ENCODE results near the gene SOCS4.
"Not testable (repeated sequence)": the region's sequence is repeated elsewhere in the genome, so short reads cannot be mapped to it uniquely, and the experiment has no call there.

The SOCS4 gene

DNA sequence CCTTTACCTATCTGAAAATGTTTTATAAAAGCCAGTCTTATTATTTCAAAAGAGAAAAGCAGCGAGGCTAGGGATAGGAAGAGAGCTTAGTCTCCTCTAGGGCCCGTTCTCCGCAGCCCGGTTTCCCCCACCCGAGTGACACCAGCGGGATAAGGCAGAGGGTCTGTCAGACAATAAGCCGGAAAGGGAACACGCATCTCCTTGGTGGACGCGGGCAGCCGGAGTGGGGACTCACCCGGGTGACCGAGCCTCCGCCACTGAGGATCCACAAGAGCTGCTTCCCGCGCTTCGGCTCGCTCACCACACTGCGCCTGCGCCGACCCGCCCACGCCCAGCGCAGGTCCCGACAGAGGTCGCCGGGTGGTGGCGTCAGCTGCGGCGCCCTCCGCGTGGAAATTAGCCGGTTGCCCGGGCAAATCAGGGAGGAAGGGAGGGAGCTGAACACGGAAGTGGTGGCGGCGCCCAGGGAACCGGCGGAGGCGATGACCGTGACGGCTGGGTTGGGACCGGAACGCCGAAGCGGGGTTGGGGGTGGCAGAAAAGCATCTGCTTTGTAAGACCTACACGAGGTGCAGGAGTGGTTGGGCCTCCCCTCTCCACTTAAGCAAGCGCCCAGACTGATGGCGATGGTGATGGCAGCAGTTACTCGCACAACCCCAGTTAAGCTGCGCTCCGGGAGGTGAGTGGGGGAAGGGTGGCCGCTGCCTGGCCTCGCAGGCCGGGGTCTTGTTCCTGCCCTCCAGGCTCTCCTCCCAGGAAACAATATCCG lies at the start of gene SOCS4, which contains the start of gene WDHD1:
Gene SOCS4 (plus strand): TSS at position 444 of the 769 bp plus-strand sequence. CDS start 15,806 bp downstream, outside the sequence.
Gene WDHD1 (minus strand): TSS at position 307 of the 769 bp plus-strand sequence. CDS start 312 bp downstream, outside the sequence.
- H3K27ac ChIP-seq (ENCODE audit: low read depth, low read length), result peak within 1 kb of the TSS; percentile 92
- H3K79me2 ChIP-seq (ENCODE audit: control insufficient read depth, insufficient read depth, low read length, unreplicated experiment), result peaks cover 86% of the 10 kb centered on the region
- H3K36me3 ChIP-seq (ENCODE audit: insufficient read depth, low read length), result peaks cover 8% of the 10 kb centered on the region; the same call in 1 of the 2 replicates
- H3K4me1 ChIP-seq (ENCODE audit: control insufficient read depth, insufficient read depth, low read length, unreplicated experiment), result peaks cover 30% of the 10 kb centered on the region
- peak within 1 kb of the TSS; percentile 87 for H3K4me3 ChIP-seq (ENCODE audit: low read depth, low read length)
- H3K27me3 ChIP-seq (ENCODE audit: insufficient read depth, low read length), result no peaks in the 10 kb centered on the region
- H2AFZ ChIP-seq (ENCODE audit: low read length, unreplicated experiment), result peak within 1 kb of the TSS; percentile 89

- Histone ChIP-seq H2AFZ (ENCODE audit: low read length, unreplicated experiment) (no peak overlapping the region), H3K4me3 (ENCODE audit: low read depth, low read length) (no peak overlapping the region), H3K27ac (ENCODE audit: low read depth, low read length) (no peak overlapping the region), H3K36me3 (ENCODE audit: insufficient read depth, low read length) (peaks cover 10% of the 10 kb centered on the region), H3K4me1 (ENCODE audit: control insufficient read depth, insufficient read depth, low read length, unreplicated experiment) (peaks cover 15% of the 10 kb centered on the region), H3K79me2 (ENCODE audit: control insufficient read depth, insufficient read depth, low read length, unreplicated experiment) (no peaks in the 10 kb centered on the region), H3K27me3 (ENCODE audit: insufficient read depth, low read length) (no peaks in the 10 kb centered on the region)
These were observed 48.0 kb upstream of the SOCS4 start for GRCh38 chr14:54979039-54979438.

DNA sequence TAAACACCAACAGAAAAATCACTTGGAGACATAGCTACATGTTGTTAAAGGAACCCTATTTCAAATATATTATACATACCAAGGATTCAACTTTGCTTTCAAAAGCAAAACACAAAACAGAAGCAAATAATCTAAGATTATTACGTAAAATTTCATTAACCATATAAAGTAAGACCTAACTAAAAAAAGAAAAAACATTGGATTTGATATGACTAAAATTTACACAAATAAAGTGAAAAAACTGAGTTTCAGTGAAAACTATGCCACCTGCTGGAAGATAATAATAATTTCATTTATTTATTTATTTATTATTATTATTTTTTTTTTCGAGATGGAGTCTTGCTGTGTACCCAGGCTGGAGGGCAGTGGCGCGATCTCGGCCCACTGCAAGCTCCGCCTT lies 45.3 kb upstream of the SOCS4 start:
- H3K4me3 ChIP-seq (ENCODE audit: low read depth, low read length), result no peak overlapping the region
- peaks cover 23% of the 10 kb centered on the region for H3K36me3 ChIP-seq (ENCODE audit: insufficient read depth, low read length)
- H3K27me3 ChIP-seq (ENCODE audit: insufficient read depth, low read length), result no peaks in the 10 kb centered on the region
- H3K79me2 ChIP-seq (ENCODE audit: control insufficient read depth, insufficient read depth, low read length, unreplicated experiment), result no peaks in the 10 kb centered on the region
- no peak overlapping the region for H3K27ac ChIP-seq (ENCODE audit: low read depth, low read length)
- no peak overlapping the region for H2AFZ ChIP-seq (ENCODE audit: low read length, unreplicated experiment)
- peaks cover 4% of the 10 kb centered on the region for H3K4me1 ChIP-seq (ENCODE audit: control insufficient read depth, insufficient read depth, low read length, unreplicated experiment)

DNA sequence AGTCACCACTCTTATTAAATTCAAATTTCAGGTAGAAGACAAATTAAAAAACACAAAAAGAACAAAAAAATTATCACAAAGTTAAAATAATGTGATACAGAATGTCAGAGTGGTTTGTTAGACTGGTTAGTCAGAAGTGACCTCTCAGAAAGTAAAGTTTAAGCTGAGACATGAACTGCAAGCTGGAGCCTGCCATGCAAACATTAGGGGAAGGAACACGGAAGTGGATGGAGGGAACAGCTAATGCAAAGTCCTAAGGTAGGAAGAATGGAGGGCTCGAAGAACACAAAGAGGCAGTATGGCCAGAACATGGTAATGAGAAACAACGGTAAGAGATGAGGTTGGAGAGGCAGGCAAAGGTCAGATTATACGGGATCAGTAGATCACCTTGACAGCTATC lies 41.9 kb upstream of the SOCS4 start:
- no peak overlapping the region for H2AFZ ChIP-seq (ENCODE audit: low read length, unreplicated experiment)
- no peak overlapping the region for H3K27ac ChIP-seq (ENCODE audit: low read depth, low read length)
- no peaks in the 10 kb centered on the region for H3K27me3 ChIP-seq (ENCODE audit: insufficient read depth, low read length)
- no peaks in the 10 kb centered on the region for H3K79me2 ChIP-seq (ENCODE audit: control insufficient read depth, insufficient read depth, low read length, unreplicated experiment)
- H3K36me3 ChIP-seq (ENCODE audit: insufficient read depth, low read length), result peaks cover 35% of the 10 kb centered on the region
- H3K4me1 ChIP-seq (ENCODE audit: control insufficient read depth, insufficient read depth, low read length, unreplicated experiment), result no peaks in the 10 kb centered on the region
- H3K4me3 ChIP-seq (ENCODE audit: low read depth, low read length), result no peak overlapping the region

DNA sequence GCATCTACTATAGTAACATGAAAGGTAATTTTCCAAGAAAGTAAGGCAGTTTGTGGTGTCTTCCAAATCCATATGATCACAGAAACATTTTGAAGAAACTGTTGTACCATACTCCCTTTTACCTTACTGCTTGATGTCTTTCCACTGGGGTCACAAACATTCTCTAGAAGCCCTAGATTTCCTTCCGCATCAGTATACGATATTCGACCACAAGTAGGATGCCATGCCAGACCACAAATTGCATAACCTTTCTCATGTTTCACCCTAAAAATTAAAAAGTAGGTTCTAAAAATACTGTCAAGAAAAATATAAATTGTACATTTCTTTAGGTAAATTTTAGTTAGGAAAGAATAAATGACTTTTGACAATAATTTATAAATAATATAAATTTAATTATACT lies 26.7 kb upstream of the SOCS4 start:
- no peak overlapping the region for H2AFZ ChIP-seq (ENCODE audit: low read length, unreplicated experiment)
- no peak overlapping the region for H3K4me3 ChIP-seq (ENCODE audit: low read depth, low read length)
- H3K27me3 ChIP-seq (ENCODE audit: insufficient read depth, low read length), result no peaks in the 10 kb centered on the region
- no peak overlapping the region for H3K27ac ChIP-seq (ENCODE audit: low read depth, low read length)
- H3K4me1 ChIP-seq (ENCODE audit: control insufficient read depth, insufficient read depth, low read length, unreplicated experiment), result no peaks in the 10 kb centered on the region
- H3K79me2 ChIP-seq (ENCODE audit: control insufficient read depth, insufficient read depth, low read length, unreplicated experiment), result no peaks in the 10 kb centered on the region
- H3K36me3 ChIP-seq (ENCODE audit: insufficient read depth, low read length), result peaks cover 8% of the 10 kb centered on the region

- H2AFZ ChIP-seq (ENCODE audit: low read length, unreplicated experiment), result no peak overlapping the region
- no peaks in the 10 kb centered on the region for H3K79me2 ChIP-seq (ENCODE audit: control insufficient read depth, insufficient read depth, low read length, unreplicated experiment)
- H3K4me3 ChIP-seq (ENCODE audit: low read depth, low read length), result no peak overlapping the region
- H3K36me3 ChIP-seq (ENCODE audit: insufficient read depth, low read length), result peaks cover 19% of the 10 kb centered on the region
- no peak overlapping the region for H3K27ac ChIP-seq (ENCODE audit: low read depth, low read length)
- H3K4me1 ChIP-seq (ENCODE audit: control insufficient read depth, insufficient read depth, low read length, unreplicated experiment), result no peaks in the 10 kb centered on the region
- H3K27me3 ChIP-seq (ENCODE audit: insufficient read depth, low read length), result no peaks in the 10 kb centered on the region
These were observed 22.0 kb upstream of the SOCS4 start for GRCh38 chr14:55005071-55005470.

GRCh38 chr14:55015006-55015405 lies 12.0 kb upstream of the SOCS4 start:
- peaks cover 6% of the 10 kb centered on the region for H3K4me1 ChIP-seq (ENCODE audit: control insufficient read depth, insufficient read depth, low read length, unreplicated experiment)
- no peaks in the 10 kb centered on the region for H3K27me3 ChIP-seq (ENCODE audit: insufficient read depth, low read length)
- H2AFZ ChIP-seq (ENCODE audit: low read length, unreplicated experiment), result no peak overlapping the region
- H3K79me2 ChIP-seq (ENCODE audit: control insufficient read depth, insufficient read depth, low read length, unreplicated experiment), result peaks cover 22% of the 10 kb centered on the region
- H3K27ac ChIP-seq (ENCODE audit: low read depth, low read length), result no peak overlapping the region
- H3K4me3 ChIP-seq (ENCODE audit: low read depth, low read length), result no peak overlapping the region
- H3K36me3 ChIP-seq (ENCODE audit: insufficient read depth, low read length), result peaks cover 16% of the 10 kb centered on the region

- no peaks in the 10 kb centered on the region for H3K27me3 ChIP-seq (ENCODE audit: insufficient read depth, low read length)
- H3K36me3 ChIP-seq (ENCODE audit: insufficient read depth, low read length), result peaks cover 15% of the 10 kb centered on the region
- no peak overlapping the region for H3K4me3 ChIP-seq (ENCODE audit: low read depth, low read length)
- no peak overlapping the region for H2AFZ ChIP-seq (ENCODE audit: low read length, unreplicated experiment)
- no peaks in the 10 kb centered on the region for H3K4me1 ChIP-seq (ENCODE audit: control insufficient read depth, insufficient read depth, low read length, unreplicated experiment)
- no peak overlapping the region for H3K27ac ChIP-seq (ENCODE audit: low read depth, low read length)
- H3K79me2 ChIP-seq (ENCODE audit: control insufficient read depth, insufficient read depth, low read length, unreplicated experiment), result peaks cover 48% of the 10 kb centered on the region
These were observed 7.0 kb upstream of the SOCS4 start for GRCh38 chr14:55019968-55020554.

GRCh38 chr14:55024365-55024764 lies 2.7 kb upstream of the SOCS4 start:
- H3K27ac ChIP-seq (ENCODE audit: low read depth, low read length); H2AFZ ChIP-seq (ENCODE audit: low read length, unreplicated experiment); H3K4me3 ChIP-seq (ENCODE audit: low read depth, low read length); H3K27me3 ChIP-seq (ENCODE audit: insufficient read depth, low read length): not testable (repeated sequence)
- H3K4me1 ChIP-seq (ENCODE audit: control insufficient read depth, insufficient read depth, low read length, unreplicated experiment), result peaks cover 11% of the 10 kb centered on the region
- peaks cover 15% of the 10 kb centered on the region; the same call in 1 of the 2 replicates for H3K36me3 ChIP-seq (ENCODE audit: insufficient read depth, low read length)
- peaks cover 76% of the 10 kb centered on the region for H3K79me2 ChIP-seq (ENCODE audit: control insufficient read depth, insufficient read depth, low read length, unreplicated experiment)

GRCh38 chr14:55025948-55026347 lies 1.1 kb upstream of the SOCS4 start:
- Histone ChIP-seq H3K79me2 (ENCODE audit: control insufficient read depth, insufficient read depth, low read length, unreplicated experiment) (peaks cover 77% of the 10 kb centered on the region), H2AFZ (ENCODE audit: low read length, unreplicated experiment) (no peak overlapping the region), H3K4me1 (ENCODE audit: control insufficient read depth, insufficient read depth, low read length, unreplicated experiment) (peaks cover 23% of the 10 kb centered on the region), H3K27me3 (ENCODE audit: insufficient read depth, low read length) (no peaks in the 10 kb centered on the region), H3K27ac (ENCODE audit: low read depth, low read length) (peak overlapping the region; percentile 92), H3K4me3 (ENCODE audit: low read depth, low read length) (peak overlapping the region; percentile 87), H3K36me3 (ENCODE audit: insufficient read depth, low read length) (peaks cover 15% of the 10 kb centered on the region; the same call in 1 of the 2 replicates)

DNA sequence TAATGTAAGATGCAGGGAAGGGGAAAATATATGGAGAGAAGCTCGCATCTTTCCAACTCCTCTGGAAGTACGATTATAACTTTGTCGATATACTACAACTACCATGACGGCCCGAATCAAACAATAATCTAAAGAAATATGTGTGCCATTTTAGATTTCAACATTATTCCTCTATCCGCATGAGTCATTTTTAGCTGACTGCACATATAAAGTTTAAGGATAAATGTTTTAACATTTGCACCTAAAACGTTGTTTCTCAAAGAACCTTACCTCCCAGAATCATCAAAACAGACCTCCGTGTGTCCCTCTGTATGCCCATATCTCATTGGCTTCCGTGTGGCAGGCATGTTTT lies 619 bp upstream of the SOCS4 start:
- peak overlapping the region; percentile 92 for H3K27ac ChIP-seq (ENCODE audit: low read depth, low read length)
- peak overlapping the region; percentile 87 for H3K4me3 ChIP-seq (ENCODE audit: low read depth, low read length)
- peaks cover 28% of the 10 kb centered on the region for H3K4me1 ChIP-seq (ENCODE audit: control insufficient read depth, insufficient read depth, low read length, unreplicated experiment)
- H3K36me3 ChIP-seq (ENCODE audit: insufficient read depth, low read length), result peaks cover 12% of the 10 kb centered on the region; the same call in 1 of the 2 replicates
- H3K27me3 ChIP-seq (ENCODE audit: insufficient read depth, low read length), result no peaks in the 10 kb centered on the region
- peak overlapping the region; percentile 89 for H2AFZ ChIP-seq (ENCODE audit: low read length, unreplicated experiment)
- H3K79me2 ChIP-seq (ENCODE audit: control insufficient read depth, insufficient read depth, low read length, unreplicated experiment), result peaks cover 81% of the 10 kb centered on the region
